Bronchial epithelial cell (primary cell): ENCODE data around the gene CDH22. TPM values are rescaled to one million over a fixed set of nuclear protein-coding genes. Genes with fewer than 3 reads are reported as not detected.

Source experiments
- DNase-seq: peaks from one replicate; pipeline ENCODE4 v3.0.0-alpha.2; 2010; ENCODE audit warnings: low read depth
- FAIRE-seq: peaks from 2 replicates; lab custom pipeline; 2011; peaks lifted over from hg19 to GRCh38; lab: Jason Lieb, UNC
- H3K27me3 ChIP-seq: 2 replicates; pipeline ENCODE4 v1.5.1; 2011; ENCODE audit warnings: low read length; ENCODE audit not compliant: control insufficient read depth, insufficient read depth
- H3K36me3 ChIP-seq: 2 replicates; pipeline ENCODE4 v1.5.1; 2011; ENCODE audit warnings: low read length; ENCODE audit not compliant: control insufficient read depth, insufficient read depth
- H3K4me3 ChIP-seq: 2 replicates; pipeline ENCODE4 v1.5.1; 2011; ENCODE audit warnings: mild to moderate bottlenecking, low read depth, low read length, control low read depth
- CTCF ChIP-seq: IDR thresholded peaks from 2 replicates; pipeline ENCODE4 v1.5.1; 2011; ENCODE audit warnings: mild to moderate bottlenecking, moderate library complexity, low read length, control low read depth, inconsistent platforms; ENCODE audit not compliant: insufficient read depth, severe bottlenecking
- total RNA-seq: library from RNA; depleted of rRNA; stranded (reverse); fragments of >200 nt; gene quantifications from 2 replicates; pipeline ENCODE4 v1.2.1, GENCODE V29; 2014

CDH22 gene
- total RNA-seq, 1 donor from 2014 or later = not detected

- TF ChIP-seq CTCF = no peak
- no peaks in the 10 kb centered on the region for H3K36me3 ChIP-seq
- DNase-seq (no peak), FAIRE-seq (no peak)
- H3K27me3 ChIP-seq = peaks cover 46% of the 10 kb centered on the region
- no peak overlapping the region for H3K4me3 ChIP-seq
These were observed 370 bp downstream of the CDH22 start for GRCh38 chr20:46307999-46308257.

GRCh38 chr20:46307139-46307998 lies 929 bp downstream of the CDH22 start:
- H3K36me3 ChIP-seq = no peaks in the 10 kb centered on the region
- peak; percentile 22 for DNase-seq
- H3K4me3 ChIP-seq = no peak overlapping the region
- peaks cover 44% of the 10 kb centered on the region for H3K27me3 ChIP-seq
- FAIRE-seq = no peak
- TF ChIP-seq CTCF = peak; percentile 94

GRCh38 chr20:46306743-46307138 lies 1.6 kb downstream of the CDH22 start:
- DNase-seq (no peak), FAIRE-seq (no peak)
- peaks cover 39% of the 10 kb centered on the region for H3K27me3 ChIP-seq
- H3K36me3 ChIP-seq = no peaks in the 10 kb centered on the region
- no peak overlapping the region for H3K4me3 ChIP-seq
- TF ChIP-seq CTCF = no peak

GRCh38 chr20:46305973-46306360 lies 2.3 kb downstream of the CDH22 start:
- no peak for TF ChIP-seq CTCF
- H3K27me3 ChIP-seq = peaks cover 33% of the 10 kb centered on the region
- no peak overlapping the region for H3K4me3 ChIP-seq
- FAIRE-seq (no peak), DNase-seq (no peak)
- H3K36me3 ChIP-seq = no peaks in the 10 kb centered on the region

- H3K4me3 ChIP-seq = no peak overlapping the region
- DNase-seq = no peak
- H3K36me3 ChIP-seq = no peaks in the 10 kb centered on the region
- no peak for FAIRE-seq
- peaks cover 33% of the 10 kb centered on the region for H3K27me3 ChIP-seq
- no peak for TF ChIP-seq CTCF
These were observed 2.8 kb downstream of the CDH22 start for GRCh38 chr20:46305331-46305972.

GRCh38 chr20:46304852-46305251 lies 3.4 kb downstream of the CDH22 start:
- Histone ChIP-seq H3K27me3 (peaks cover 32% of the 10 kb centered on the region), H3K4me3 (no peak overlapping the region), H3K36me3 (no peaks in the 10 kb centered on the region)
- FAIRE-seq (peak; percentile 23), DNase-seq (no peak)
- no peak for TF ChIP-seq CTCF
